HepG2 (cell line): ENCODE measurements around the gene SNAI3. TPM values are rescaled to one million over a fixed set of nuclear protein-coding genes. Genes with fewer than 3 reads are reported as not detected.

Experiments used
- AHDC1 ChIP-seq: sonication (generic); formaldehyde crosslinking; IDR thresholded peaks from 2 replicates; pipeline ENCODE4 v1.5.1; 2020; ENCODE audit warnings: mild to moderate bottlenecking, missing genetic modification reagents, borderline replicate concordance
- ATF7-NPFF ChIP-seq: sonication (generic); formaldehyde crosslinking; IDR thresholded peaks from 2 replicates; pipeline ENCODE4 v1.8.1; 2023; ENCODE audit warnings: mild to moderate bottlenecking, low read depth, missing genetic modification reagents, moderate library complexity
- E2F5 ChIP-seq: sonication (generic); formaldehyde crosslinking; conservative IDR thresholded peaks from 2 replicates; pipeline ENCODE4 v1.4.0; 2020; ENCODE audit warnings: missing genetic modification reagents
- HOXA5 ChIP-seq: sonication (generic); formaldehyde crosslinking; IDR thresholded peaks from 2 replicates; pipeline ENCODE4 v1.4.0; 2020; ENCODE audit warnings: missing genetic modification reagents
- KDM4B ChIP-seq: sonication (generic); formaldehyde crosslinking; IDR thresholded peaks from 2 replicates; pipeline ENCODE4 v1.4.0; 2020; ENCODE audit warnings: missing genetic modification reagents
- MEIS2 ChIP-seq: sonication (generic); formaldehyde crosslinking; IDR thresholded peaks from 2 replicates; pipeline ENCODE4 v1.9.0; 2021; ENCODE audit warnings: mild to moderate bottlenecking, missing genetic modification reagents
- ONECUT2 ChIP-seq: sonication (generic); formaldehyde crosslinking; IDR thresholded peaks from 2 replicates; pipeline ENCODE4 v1.4.0; 2020; ENCODE audit warnings: missing genetic modification reagents
- PITX1 ChIP-seq: sonication (generic); formaldehyde crosslinking; IDR thresholded peaks from 2 replicates; pipeline ENCODE4 v1.5.1; 2020; ENCODE audit warnings: mild to moderate bottlenecking, missing genetic modification reagents
- SP140L ChIP-seq: sonication (generic); formaldehyde crosslinking; IDR thresholded peaks from 2 replicates; pipeline ENCODE4 v1.4.0; 2020; ENCODE audit warnings: missing genetic modification reagents, borderline replicate concordance
- THRA ChIP-seq: sonication (generic); formaldehyde crosslinking; IDR thresholded peaks from 2 replicates; pipeline ENCODE4 v1.4.0; 2020; ENCODE audit warnings: missing genetic modification reagents, borderline replicate concordance
- WIZ ChIP-seq: sonication (generic); formaldehyde crosslinking; IDR thresholded peaks from 2 replicates; pipeline ENCODE4 v1.5.1; 2020; ENCODE audit warnings: mild to moderate bottlenecking, missing genetic modification reagents
- ZBTB43 ChIP-seq: sonication (generic); formaldehyde crosslinking; conservative IDR thresholded peaks from 2 replicates; pipeline ENCODE4 v1.4.0; 2020; ENCODE audit warnings: missing genetic modification reagents
- ZEB1 ChIP-seq: IDR thresholded peaks from 2 replicates; pipeline ENCODE4 v1.6.1; 2012; ENCODE audit warnings: mild to moderate bottlenecking, low read depth, inconsistent platforms; ENCODE audit not compliant: insufficient replicate concordance
- ZNF224 ChIP-seq: sonication (generic); formaldehyde crosslinking; IDR thresholded peaks from 2 replicates; pipeline ENCODE4 v1.5.0; 2020; ENCODE audit warnings: mild to moderate bottlenecking, missing genetic modification reagents
- ZNF33B ChIP-seq: sonication (generic); formaldehyde crosslinking; IDR thresholded peaks from 2 replicates; pipeline ENCODE4 v1.5.1; 2020; ENCODE audit warnings: mild to moderate bottlenecking, missing genetic modification reagents
- ZNF441 ChIP-seq: sonication (generic); formaldehyde crosslinking; IDR thresholded peaks from 2 replicates; pipeline ENCODE4 v1.7.0; 2021; ENCODE audit warnings: missing genetic modification reagents, borderline replicate concordance
- ZNF615 ChIP-seq: sonication (generic); formaldehyde crosslinking; IDR thresholded peaks from 2 replicates; pipeline ENCODE4 v1.5.0; 2020; ENCODE audit warnings: mild to moderate bottlenecking, missing genetic modification reagents, borderline replicate concordance
- ZNF720 ChIP-seq: sonication (generic); formaldehyde crosslinking; IDR thresholded peaks from 2 replicates; pipeline ENCODE4 v1.4.0; 2020; ENCODE audit warnings: missing genetic modification reagents
- ZNF761 ChIP-seq: sonication (generic); formaldehyde crosslinking; conservative IDR thresholded peaks from 2 replicates; pipeline ENCODE4 v1.4.0; 2020; ENCODE audit warnings: mild to moderate bottlenecking, missing genetic modification reagents
- ZSCAN21 ChIP-seq: sonication (generic); formaldehyde crosslinking; IDR thresholded peaks from 2 replicates; pipeline ENCODE4 v1.8.0; 2022; ENCODE audit warnings: mild to moderate bottlenecking, missing genetic modification reagents, moderate library complexity, borderline replicate concordance
- polyA plus RNA-seq, 8 experiments: library from polyadenylated mRNA; depleted of rRNA in 3 of 8; stranded (reverse) in 7 of 8; unstranded in 1 of 8; fragments of >200 nt; fragmentation: Illumina TruSeq in 4 of 8; extraction: Trizol in 4 of 8; gene quantifications; 2 replicates each; pipeline versions ENCODE4 v1.2.1 to v1.2.3, GENCODE V29; 2011 to 2016; ENCODE audit warnings: low read depth in 4 of 8, missing spikeins in 1 of 8, mixed read lengths in 1 of 8; ENCODE audit not compliant: insufficient read depth in 1 of 8
- total RNA-seq, 5 experiments: library from RNA; depleted of rRNA; stranded (reverse); fragments of >200 nt; fragmentation: Illumina TruSeq; extraction: Trizol; gene quantifications; 2 replicates each; pipeline ENCODE4 v1.2.3, GENCODE V29; 2016; ENCODE audit warnings: low read depth in 1 of 5

SNAI3 gene
- total and polyA plus RNA-seq, 2 of the 13 experiments (the other 11 are each of a cell fraction or from before 2014, with no cell fraction given): 0.09 to 0.18 TPM

- TF ChIP-seq AHDC1 (0 out of 2 replicates have a peak, but pooled peaks have one; percentile 20), ZEB1 (no peak), ZNF761 (peak; percentile 87; the same call in 1 of the 2 replicates), ZNF33B (no peak), ZBTB43 (CRISPR knock-in tag) (0 out of 2 replicates have a peak, but pooled peaks have one; percentile 56), THRA (CRISPR knock-in tag) (peak; percentile 32; the same call in 1 of the 2 replicates), ZNF720 (CRISPR knock-in tag) (no peak), PITX1 (no peak), WIZ (CRISPR knock-in tag) (peak; percentile 23; the same call in 1 of the 2 replicates), ZNF224 (CRISPR knock-in tag) (no peak), MEIS2 (peak; percentile 64; the same call in 1 of the 2 replicates), ATF7-NPFF (peak; percentile 51; the same call in 1 of the 2 replicates), ZNF441 (CRISPR knock-in tag) (peak; percentile 62; the same call in 1 of the 2 replicates), SP140L (no peak), ONECUT2 (CRISPR knock-in tag) (no peak), KDM4B (CRISPR knock-in tag) (peak; percentile 3; the same call in 1 of the 2 replicates), ZSCAN21 (0 out of 2 replicates have a peak, but pooled peaks have one; percentile 41), ZNF615 (CRISPR knock-in tag) (no peak), HOXA5 (CRISPR knock-in tag) (0 out of 2 replicates have a peak, but pooled peaks have one; percentile 45), E2F5 (CRISPR knock-in tag) (peak; percentile 46; the same call in 1 of the 2 replicates)
Observed at GRCh38 chr16:88686439-88687253, at the start of gene SNAI3 (continued).
